Measurements from ENCODE around the gene ZNF407.

ZNF407 gene

GRCh38 chr18:74665905-74666304 lies 68.2 kb downstream of the ZNF407 start:
- Histone ChIP-seq H3K4me2 (ENCODE audit: low read depth, low read length) (no peak overlapping the region), H3K27me3 (replicated peaks; ENCODE audit: insufficient read depth, low read length) (no peaks in the 10 kb centered on the region), H3K27ac (ENCODE audit: low read length) (no peak overlapping the region), H3K9me2 (replicated peaks; ENCODE audit: insufficient read depth, low read length) (no peaks in the 10 kb centered on the region), H3F3A (ENCODE audit: insufficient read depth, low read length) (no peaks in the 10 kb centered on the region), H4K20me1 (ENCODE audit: insufficient read depth, low read length) (no peaks in the 10 kb centered on the region), H3K4me3 (ENCODE audit: low read length) (no peak overlapping the region), H3K36me3 (replicated peaks; ENCODE audit: insufficient read depth, low read length) (no peaks in the 10 kb centered on the region), H2AFZ (ENCODE audit: low read length) (no peak overlapping the region), H3K9ac (ENCODE audit: low read length) (no peak overlapping the region), H3K4me1 (ENCODE audit: low read length) (no peaks in the 10 kb centered on the region), H3K9me3 (replicated peaks; ENCODE audit: insufficient read depth, low read length) (no peaks in the 10 kb centered on the region), H3K79me2 (ENCODE audit: low read length) (no peaks in the 10 kb centered on the region)
- TF ChIP-seq, protein P1, sequence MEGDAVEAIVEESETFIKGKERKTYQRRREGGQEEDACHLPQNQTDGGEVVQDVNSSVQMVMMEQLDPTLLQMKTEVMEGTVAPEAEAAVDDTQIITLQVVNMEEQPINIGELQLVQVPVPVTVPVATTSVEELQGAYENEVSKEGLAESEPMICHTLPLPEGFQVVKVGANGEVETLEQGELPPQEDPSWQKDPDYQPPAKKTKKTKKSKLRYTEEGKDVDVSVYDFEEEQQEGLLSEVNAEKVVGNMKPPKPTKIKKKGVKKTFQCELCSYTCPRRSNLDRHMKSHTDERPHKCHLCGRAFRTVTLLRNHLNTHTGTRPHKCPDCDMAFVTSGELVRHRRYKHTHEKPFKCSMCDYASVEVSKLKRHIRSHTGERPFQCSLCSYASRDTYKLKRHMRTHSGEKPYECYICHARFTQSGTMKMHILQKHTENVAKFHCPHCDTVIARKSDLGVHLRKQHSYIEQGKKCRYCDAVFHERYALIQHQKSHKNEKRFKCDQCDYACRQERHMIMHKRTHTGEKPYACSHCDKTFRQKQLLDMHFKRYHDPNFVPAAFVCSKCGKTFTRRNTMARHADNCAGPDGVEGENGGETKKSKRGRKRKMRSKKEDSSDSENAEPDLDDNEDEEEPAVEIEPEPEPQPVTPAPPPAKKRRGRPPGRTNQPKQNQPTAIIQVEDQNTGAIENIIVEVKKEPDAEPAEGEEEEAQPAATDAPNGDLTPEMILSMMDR (IDR thresholded peaks at IDR 0.05; ENCODE audit: low read length), result no peak
- TF ChIP-seq EZH2 (optimal IDR thresholded peaks at IDR 0.05; ENCODE audit: low read depth, low read length), result no peak
- no peak for TF ChIP-seq EZH2phosphoT487 (IDR thresholded peaks at IDR 0.05; ENCODE audit: low read length)
- DNase-seq, result no peak

DNA sequence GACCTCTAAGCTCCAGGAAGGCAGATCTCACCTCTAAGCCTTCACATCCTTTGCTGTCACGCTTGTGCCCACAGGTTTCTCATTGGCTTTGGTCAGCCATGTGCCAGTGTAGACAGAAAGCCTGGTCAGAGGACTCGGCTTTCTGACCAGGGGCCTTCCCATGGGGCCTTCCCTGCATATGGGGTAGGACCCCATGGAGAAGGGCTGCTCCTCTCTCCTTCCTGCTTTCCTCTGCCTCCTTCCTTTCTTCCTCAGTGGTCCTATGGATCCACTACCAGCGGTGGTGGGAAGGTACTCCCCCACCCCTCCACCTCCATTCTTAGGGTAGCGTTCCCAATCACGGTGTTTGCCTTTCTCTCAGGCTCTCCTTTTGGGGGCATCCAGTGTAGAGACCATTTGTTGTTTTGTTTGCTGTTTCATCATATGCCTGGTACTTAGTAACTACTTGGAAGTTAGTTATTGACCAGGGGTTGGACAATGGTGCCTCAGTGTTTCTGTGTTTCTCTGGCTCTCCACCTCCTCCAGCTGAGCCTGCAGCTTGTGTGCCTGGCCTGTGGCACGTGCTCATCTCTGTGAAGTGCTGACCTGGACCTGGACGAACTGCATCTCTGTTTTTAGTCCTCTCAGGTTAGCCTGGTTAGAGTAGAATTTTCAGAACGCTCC lies 71.6 kb downstream of the ZNF407 start:
- Histone ChIP-seq H2AFZ (ENCODE audit: low read length) (no peak overlapping the region), H3F3A (ENCODE audit: insufficient read depth, low read length) (no peaks in the 10 kb centered on the region), H3K27ac (ENCODE audit: low read length) (no peak overlapping the region), H3K9ac (ENCODE audit: low read length) (no peak overlapping the region), H3K9me3 (replicated peaks; ENCODE audit: insufficient read depth, low read length) (no peaks in the 10 kb centered on the region), H3K9me2 (replicated peaks; ENCODE audit: insufficient read depth, low read length) (no peaks in the 10 kb centered on the region), H3K4me3 (ENCODE audit: low read length) (no peak overlapping the region), H3K36me3 (replicated peaks; ENCODE audit: insufficient read depth, low read length) (no peaks in the 10 kb centered on the region), H3K4me2 (ENCODE audit: low read depth, low read length) (no peak overlapping the region), H3K27me3 (replicated peaks; ENCODE audit: insufficient read depth, low read length) (no peaks in the 10 kb centered on the region), H3K4me1 (ENCODE audit: low read length) (no peaks in the 10 kb centered on the region), H4K20me1 (ENCODE audit: insufficient read depth, low read length) (no peaks in the 10 kb centered on the region), H3K79me2 (ENCODE audit: low read length) (no peaks in the 10 kb centered on the region)
- no peak for DNase-seq
- TF ChIP-seq EZH2 (optimal IDR thresholded peaks at IDR 0.05; ENCODE audit: low read depth, low read length) (no peak), EZH2phosphoT487 (IDR thresholded peaks at IDR 0.05; ENCODE audit: low read length) (no peak)
- TF ChIP-seq, protein P1 (IDR thresholded peaks at IDR 0.05; ENCODE audit: low read length), result no peak

- H4K20me1 ChIP-seq (ENCODE audit: insufficient read depth, low read length), result no peaks in the 10 kb centered on the region
- H3K4me2 ChIP-seq (ENCODE audit: low read depth, low read length), result no peak overlapping the region
- no peak overlapping the region for H2AFZ ChIP-seq (ENCODE audit: low read length)
Measured at GRCh38 chr18:74672371-74672770, 74.7 kb downstream of the ZNF407 start.

More at GRCh38 chr18:74672371-74672770, 74.7 kb downstream of the ZNF407 start:
- no peaks in the 10 kb centered on the region for H3K4me1 ChIP-seq (ENCODE audit: low read length)
- no peaks in the 10 kb centered on the region for H3K27me3 ChIP-seq (replicated peaks; ENCODE audit: insufficient read depth, low read length)
- no peak for TF ChIP-seq EZH2phosphoT487 (IDR thresholded peaks at IDR 0.05; ENCODE audit: low read length)
- TF ChIP-seq, protein P1 (IDR thresholded peaks at IDR 0.05; ENCODE audit: low read length), result no peak
- TF ChIP-seq EZH2 (optimal IDR thresholded peaks at IDR 0.05; ENCODE audit: low read depth, low read length), result no peak
- H3K9me2 ChIP-seq (replicated peaks; ENCODE audit: insufficient read depth, low read length), result no peaks in the 10 kb centered on the region
- H3K36me3 ChIP-seq (replicated peaks; ENCODE audit: insufficient read depth, low read length), result no peaks in the 10 kb centered on the region
- H3K79me2 ChIP-seq (ENCODE audit: low read length), result no peaks in the 10 kb centered on the region
- DNase-seq, result no peak
- H3K9ac ChIP-seq (ENCODE audit: low read length), result no peak overlapping the region
- H3K4me3 ChIP-seq (ENCODE audit: low read length), result no peak overlapping the region
- H3K9me3 ChIP-seq (replicated peaks; ENCODE audit: insufficient read depth, low read length), result no peaks in the 10 kb centered on the region
- no peak overlapping the region for H3K27ac ChIP-seq (ENCODE audit: low read length)
- no peaks in the 10 kb centered on the region for H3F3A ChIP-seq (ENCODE audit: insufficient read depth, low read length)

All from MM.1S (cell line).